Adipose tissue (tissue), 3 donors: ENCODE data around the gene DPYSL4. TPM values are rescaled to one million over a fixed set of nuclear protein-coding genes. Genes with fewer than 3 reads are reported as not detected.

Experiments used
- H3K27ac ChIP-seq: one replicate; pipeline ENCODE4 v1.5.1; 2013; ENCODE audit warnings: low read depth, low read length
- WGBS, 3 donors: extraction: QIAGEN DNeasy Blood & Tissue Kit; methylation state at CpG; one replicate each; pipeline ENCODE4 v1.1.7; 2013; 5-methylcytosine and 5-hydroxymethylcytosine counted together
- polyA plus RNA-seq, 3 donors: library from polyadenylated mRNA; stranded (reverse); fragments of 200-250 nt; gene quantifications; one replicate each; pipeline ENCODE4 v1.2.3, GENCODE V29; 2013
- donor health status: healthy with polysubstance abuse.
- donor health status: Bipolar disorder and iron deficiency.
- donor health status: healthy.

Gene DPYSL4
- polyA plus RNA-seq, 3 donors = 0.54 to 0.82 (median 0.67) TPM

- H3K27ac ChIP-seq = no peak overlapping the region
- 31 to 70% (median 32%) methylated on average over 31 to 36 of the region's 36 CpGs for WGBS, 3 donors
These were observed 43.2 kb downstream of the DPYSL4 start for GRCh38 chr10:132229834-132230556.

- 74 to 85% (median 79%) methylated on average over 15 to 21 of the region's 21 CpGs for whole genome bisulfite sequencing, 3 donors
- no peak overlapping the region for H3K27ac ChIP-seq
These were observed 43.9 kb downstream of the DPYSL4 start for GRCh38 chr10:132230557-132231210.

DNA sequence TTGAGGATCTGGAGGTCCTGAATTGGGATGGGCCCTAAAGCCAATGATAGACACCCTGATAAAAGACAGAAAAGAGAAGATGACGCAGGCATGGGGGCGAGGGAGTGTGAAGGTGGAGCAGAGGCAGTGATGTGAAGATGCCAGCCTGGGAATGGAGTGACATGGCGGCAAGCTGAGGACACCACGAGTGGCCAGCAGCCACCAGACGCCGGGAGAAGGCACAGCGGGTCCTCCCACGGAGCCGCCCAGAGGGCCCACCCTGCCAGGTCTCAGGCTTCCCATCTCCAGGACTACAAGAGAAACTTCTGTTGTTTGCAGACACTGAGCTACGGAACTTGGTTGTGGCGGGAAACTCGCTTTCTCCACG is 44.9 kb downstream of the DPYSL4 start:
- WGBS, 3 donors = 80 to 86% (median 82%) methylated on average over 13 of the region's 13 CpGs
- no peak overlapping the region for H3K27ac ChIP-seq

DNA sequence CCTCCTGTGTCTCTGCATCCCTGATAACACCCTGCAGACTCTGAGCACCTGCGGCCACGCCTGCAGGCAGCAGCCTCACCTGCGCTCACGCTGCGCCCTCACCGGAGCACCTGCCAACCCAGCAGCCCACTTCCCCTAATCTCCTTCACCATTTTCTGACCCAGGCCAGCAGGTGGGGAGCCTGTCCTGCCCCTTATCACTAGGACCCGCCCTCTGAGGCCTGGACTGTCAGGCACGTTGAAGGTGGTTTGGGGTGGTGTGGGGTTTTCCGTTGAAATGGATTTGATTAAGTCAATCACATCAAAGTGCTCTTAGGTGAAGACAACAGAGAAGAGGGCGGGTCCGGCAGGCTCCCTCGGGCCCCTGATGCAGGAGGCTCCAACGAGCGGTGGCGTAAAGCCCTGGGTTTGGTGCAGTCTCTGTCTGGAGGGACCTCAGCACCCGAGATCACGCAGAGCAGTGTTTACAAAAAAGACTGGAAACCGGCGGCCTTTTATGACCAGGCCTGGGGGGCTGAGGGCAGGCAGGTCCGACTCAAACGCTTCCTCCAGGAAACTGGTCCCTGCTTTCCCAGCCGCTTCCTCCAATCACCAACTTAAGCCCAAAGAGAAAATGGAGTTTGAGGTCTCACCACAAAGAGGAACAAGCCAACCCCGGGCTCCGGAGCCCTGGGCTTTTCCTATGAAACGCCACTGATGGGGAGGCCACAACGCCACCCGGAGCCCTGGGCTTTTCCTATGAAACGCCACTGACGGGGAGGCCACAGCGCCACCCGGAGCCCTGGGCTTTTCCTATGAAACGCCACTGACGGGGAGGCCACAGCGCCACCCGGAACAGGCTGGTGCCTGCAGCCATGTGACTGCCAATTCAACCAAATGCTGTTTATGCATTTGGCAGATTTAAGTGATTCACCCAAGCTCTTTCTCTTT is 45.5 kb downstream of the DPYSL4 start:
- 46 to 79% (median 60%) methylated on average over 35 of the region's 35 CpGs for WGBS, 3 donors
- H3K27ac ChIP-seq = no peak overlapping the region

GRCh38 chr10:132232981-132233380 is 46.2 kb downstream of the DPYSL4 start:
- 76 to 86% (median 79%) methylated on average over 9 of the region's 9 CpGs for WGBS, 3 donors
- H3K27ac ChIP-seq = no peak overlapping the region

- 84 to 87% (median 86%) methylated on average over 18 of the region's 18 CpGs for WGBS, 3 donors
- no peak overlapping the region for H3K27ac ChIP-seq
These were observed 46.8 kb downstream of the DPYSL4 start for GRCh38 chr10:132233501-132234085.

DNA sequence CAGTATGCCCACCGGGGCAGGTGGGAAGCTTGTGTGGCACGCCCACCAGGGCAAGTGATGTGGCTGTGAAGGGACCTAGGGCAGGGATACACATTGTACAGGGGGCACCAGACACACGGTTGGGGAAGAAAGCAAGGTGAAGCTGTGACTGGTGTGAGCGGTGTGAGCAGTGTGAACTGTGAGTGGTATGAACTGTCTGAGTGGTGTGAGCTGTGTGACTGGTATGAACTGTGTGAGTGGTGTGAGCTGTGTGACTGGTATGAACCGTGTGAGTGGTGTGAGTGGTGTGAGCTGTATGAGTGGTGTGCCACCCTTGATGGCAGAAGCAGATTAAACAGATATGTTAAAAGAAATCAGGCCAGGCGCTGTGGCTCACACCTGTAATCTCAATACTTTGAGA is 48.1 kb downstream of the DPYSL4 start:
- 94 to 97% (median 97%) methylated on average over 6 of the region's 6 CpGs for WGBS, 3 donors
- H3K27ac ChIP-seq = no peak overlapping the region

DNA sequence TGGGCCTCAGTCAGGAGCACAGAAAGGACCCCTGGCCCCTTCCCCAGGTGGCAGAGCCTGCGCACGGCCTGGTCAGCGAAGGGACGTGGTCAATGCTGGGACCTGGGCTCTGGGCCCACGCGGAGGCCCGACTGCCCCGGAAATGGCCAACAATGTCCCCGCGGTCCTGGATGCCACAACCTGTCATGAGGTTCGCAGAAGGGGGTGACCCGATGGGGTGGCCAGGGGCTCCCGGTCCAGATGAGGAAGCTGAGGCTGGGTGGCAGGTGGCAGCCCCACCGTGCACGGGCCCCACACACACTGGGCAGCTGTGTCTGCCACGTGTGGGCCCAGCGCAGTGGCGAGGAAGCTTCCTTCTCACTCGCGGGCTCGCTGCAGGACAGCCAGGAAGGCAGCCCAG is 49.4 kb downstream of the DPYSL4 start:
- 92 to 93% (median 92%) methylated on average over 19 to 21 of the region's 21 CpGs for whole genome bisulfite sequencing, 3 donors
- no peak overlapping the region for H3K27ac ChIP-seq

DNA sequence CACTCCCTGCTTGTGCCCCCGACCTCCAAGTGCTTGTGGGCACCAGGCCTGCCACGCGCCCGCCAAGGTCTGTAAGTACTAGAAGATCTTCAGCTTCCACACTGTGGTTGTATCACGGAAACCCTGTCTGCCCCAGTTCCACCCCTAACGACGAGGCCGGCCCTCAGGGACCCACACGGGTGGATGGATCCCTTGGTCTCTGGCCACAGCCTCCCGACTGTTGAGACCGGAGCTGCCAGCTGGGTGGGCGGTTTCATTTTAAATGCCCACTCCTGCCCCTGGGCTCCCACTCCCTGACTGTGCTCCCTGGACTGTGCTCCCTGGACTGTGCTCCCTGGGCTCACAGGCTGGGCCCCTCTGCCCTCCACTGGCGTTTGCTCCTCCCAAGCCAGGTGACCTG is 50.1 kb downstream of the DPYSL4 start:
- H3K27ac ChIP-seq = no peak overlapping the region
- 89 to 92% (median 91%) methylated on average over 13 of the region's 13 CpGs for WGBS, 3 donors

DNA sequence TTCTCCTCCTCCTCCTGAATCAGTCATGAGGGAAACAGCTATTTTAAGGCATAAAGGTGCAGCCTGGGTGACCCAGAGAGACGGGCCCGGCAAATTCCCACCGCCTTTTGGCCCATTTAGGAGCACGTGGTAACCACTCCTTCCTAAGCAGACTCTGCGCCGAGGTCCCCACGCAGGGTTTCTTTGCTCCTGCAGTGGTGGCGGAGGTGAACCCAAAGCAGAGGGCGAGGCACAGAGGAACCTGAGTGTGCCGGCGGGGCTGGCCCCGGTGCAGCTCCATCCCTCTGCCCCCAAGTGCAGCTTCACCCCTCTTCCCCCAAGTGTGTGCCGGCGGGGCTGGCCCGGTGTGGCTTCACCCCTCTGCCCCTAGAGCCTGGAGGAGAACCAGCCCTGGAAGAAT is 50.6 kb downstream of the DPYSL4 start:
- no peak overlapping the region for H3K27ac ChIP-seq
- 89 to 90% (median 89%) methylated on average over 15 of the region's 15 CpGs for WGBS, 3 donors

- 42 to 52% (median 49%) methylated on average over 9 of the region's 9 CpGs for WGBS, 3 donors
- H3K27ac ChIP-seq = no peak overlapping the region
These were observed 51.1 kb downstream of the DPYSL4 start for GRCh38 chr10:132237871-132238270.

GRCh38 chr10:132238371-132239125 is 51.8 kb downstream of the DPYSL4 start:
- no peak overlapping the region for H3K27ac ChIP-seq
- WGBS, 3 donors = 86 to 91% (median 90%) methylated on average over 17 of the region's 17 CpGs

GRCh38 chr10:132239126-132240031 is 52.6 kb downstream of the DPYSL4 start:
- H3K27ac ChIP-seq = no peak overlapping the region
- WGBS, 3 donors = 60 to 74% (median 72%) methylated on average over 29 of the region's 29 CpGs

GRCh38 chr10:132240156-132240555 is 53.4 kb downstream of the DPYSL4 start:
- no peak overlapping the region for H3K27ac ChIP-seq
- 79 to 87% (median 82%) methylated on average over 14 to 15 of the region's 15 CpGs for WGBS, 3 donors

- 88 to 90% (median 89%) methylated on average over 16 of the region's 16 CpGs for WGBS, 3 donors
- H3K27ac ChIP-seq = no peak overlapping the region
These were observed 53.8 kb downstream of the DPYSL4 start for GRCh38 chr10:132240581-132240980.

GRCh38 chr10:132241086-132241485 is 54.3 kb downstream of the DPYSL4 start:
- WGBS, 3 donors = 75 to 87% (median 83%) methylated on average over 13 of the region's 13 CpGs

GRCh38 chr10:132241496-132241895 is 54.7 kb downstream of the DPYSL4 start:
- WGBS, 3 donors = 72 to 95% (median 85%) methylated on average over 15 of the region's 15 CpGs

More at GRCh38 chr10:132241086-132241485, 54.3 kb downstream of the DPYSL4 start:
- no peak overlapping the region for H3K27ac ChIP-seq

More at GRCh38 chr10:132241496-132241895, 54.7 kb downstream of the DPYSL4 start:
- no peak overlapping the region for H3K27ac ChIP-seq
